Stimulated activated memory B cell treated with anti-CD40 and anti-IgM and Interleukin-4, amounts not matched to agents 10 μg/mL and 1 μg/mL and 100 μg/mL, for 72 hours (primary cell): ENCODE data around the gene ARHGAP27.
A peak's percentile ranks its signal among the peaks of the same experiment; 100 is the strongest.
"Not testable (repeated sequence)": the region's sequence is repeated elsewhere in the genome, so short reads cannot be mapped to it uniquely, and the experiment has no call there.

ENCODE experiments used
- ATAC-seq: fragments of 150-1000 bp; cut with Tn5 transposase; 2 replicates; pipeline ENCODE4 v1.10.0; 2021
- H3K27ac Mint-ChIP-seq: one replicate; pipeline ENCODE4 v1.8.0; 2022; ENCODE audit warnings: mild to moderate bottlenecking, mixed read lengths
- H3K27me3 Mint-ChIP-seq: one replicate; pipeline ENCODE4 v1.8.0; 2022; ENCODE audit warnings: mixed read lengths
- H3K36me3 Mint-ChIP-seq: one replicate; pipeline ENCODE4 v1.8.0; 2022; ENCODE audit warnings: mixed read lengths
- H3K4me1 Mint-ChIP-seq: one replicate; pipeline ENCODE4 v1.8.0; 2022; ENCODE audit warnings: mixed read lengths
- H3K4me3 Mint-ChIP-seq: one replicate; pipeline ENCODE4 v1.8.0; 2022; ENCODE audit warnings: mild to moderate bottlenecking, moderate library complexity, mixed read lengths
- H3K9me3 Mint-ChIP-seq: one replicate; pipeline ENCODE4 v1.8.0; 2022; ENCODE audit warnings: mixed read lengths

Gene ARHGAP27, protein sequence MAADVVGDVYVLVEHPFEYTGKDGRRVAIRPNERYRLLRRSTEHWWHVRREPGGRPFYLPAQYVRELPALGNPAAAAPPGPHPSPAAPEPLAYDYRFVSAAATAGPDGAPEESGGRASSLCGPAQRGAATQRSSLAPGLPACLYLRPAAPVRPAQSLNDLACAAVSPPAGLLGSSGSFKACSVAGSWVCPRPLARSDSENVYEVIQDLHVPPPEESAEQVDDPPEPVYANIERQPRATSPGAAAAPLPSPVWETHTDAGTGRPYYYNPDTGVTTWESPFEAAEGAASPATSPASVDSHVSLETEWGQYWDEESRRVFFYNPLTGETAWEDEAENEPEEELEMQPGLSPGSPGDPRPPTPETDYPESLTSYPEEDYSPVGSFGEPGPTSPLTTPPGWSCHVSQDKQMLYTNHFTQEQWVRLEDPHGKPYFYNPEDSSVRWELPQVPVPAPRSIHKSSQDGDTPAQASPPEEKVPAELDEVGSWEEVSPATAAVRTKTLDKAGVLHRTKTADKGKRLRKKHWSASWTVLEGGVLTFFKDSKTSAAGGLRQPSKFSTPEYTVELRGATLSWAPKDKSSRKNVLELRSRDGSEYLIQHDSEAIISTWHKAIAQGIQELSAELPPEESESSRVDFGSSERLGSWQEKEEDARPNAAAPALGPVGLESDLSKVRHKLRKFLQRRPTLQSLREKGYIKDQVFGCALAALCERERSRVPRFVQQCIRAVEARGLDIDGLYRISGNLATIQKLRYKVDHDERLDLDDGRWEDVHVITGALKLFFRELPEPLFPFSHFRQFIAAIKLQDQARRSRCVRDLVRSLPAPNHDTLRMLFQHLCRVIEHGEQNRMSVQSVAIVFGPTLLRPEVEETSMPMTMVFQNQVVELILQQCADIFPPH

DNA sequence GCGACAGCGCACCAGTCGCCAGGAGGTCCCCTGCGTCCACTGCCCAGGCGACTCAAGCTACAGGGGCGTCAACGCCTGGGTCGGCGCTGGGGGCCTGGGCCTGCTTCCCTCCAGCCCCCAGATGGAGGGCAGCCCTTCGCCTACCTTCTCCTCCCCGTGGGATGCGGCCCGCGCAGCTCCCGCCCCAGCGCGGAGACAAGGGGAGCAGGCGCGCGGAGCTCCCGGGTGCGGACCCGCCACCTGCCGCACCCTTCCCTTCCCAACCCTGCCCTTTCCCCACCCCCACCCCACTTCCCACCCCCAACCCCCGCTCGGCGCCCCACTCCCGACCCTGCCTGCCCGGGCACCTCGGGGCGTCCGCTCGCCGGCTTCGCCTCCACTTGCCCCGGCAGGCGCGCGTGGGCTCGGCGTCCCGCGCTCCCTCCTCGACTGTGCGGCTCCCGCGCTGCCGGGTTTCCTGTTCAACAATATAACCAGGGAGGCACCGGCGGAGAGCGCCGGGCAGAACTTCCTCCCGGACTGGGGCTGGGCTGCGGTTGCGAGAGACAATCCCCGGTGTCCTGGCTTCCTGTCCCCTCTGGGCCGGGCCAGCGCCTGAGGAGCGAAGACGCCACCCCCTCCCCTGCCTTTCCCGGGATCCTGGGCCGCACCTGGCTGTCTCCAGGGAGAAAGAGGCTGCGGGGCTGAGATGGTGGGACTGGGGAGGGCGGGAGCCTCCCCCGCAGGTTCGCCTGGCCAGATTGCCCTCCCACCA, at the start of gene ARHGAP27:
TSS of gene ARHGAP27 (minus strand) at position 466 of the 754 bp plus-strand sequence. CDS start 2,591 bp downstream, outside the sequence.
- Mint-ChIP-seq H3K9me3 (no peaks in the 10 kb centered on the region), H3K27me3 (no peaks in the 10 kb centered on the region), H3K36me3 (peaks cover 9% of the 10 kb centered on the region), H3K4me3 (peak within 1 kb of the TSS; percentile 84), H3K4me1 (peaks cover 41% of the 10 kb centered on the region), H3K27ac (peak within 1 kb of the TSS; percentile 76)
- ATAC-seq: no peak

DNA sequence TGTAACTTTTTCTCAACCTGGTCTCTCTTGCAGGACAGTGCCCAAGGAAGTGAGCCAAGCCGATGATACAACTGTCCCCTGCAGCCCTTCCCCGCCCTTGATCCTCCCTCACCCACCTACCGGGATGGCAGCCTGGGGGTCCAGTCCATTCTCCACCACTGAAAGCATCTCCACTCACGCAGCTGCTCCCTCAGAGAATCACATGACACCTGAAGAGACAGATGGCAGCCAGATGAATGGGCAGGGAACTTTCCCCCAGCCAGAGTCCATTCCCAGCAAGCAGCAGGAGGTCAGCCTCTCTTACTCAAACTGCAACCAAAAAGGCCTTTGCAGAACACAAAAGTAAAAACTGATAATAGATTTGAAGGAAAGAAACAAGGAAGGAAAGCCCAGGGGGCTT, 49.6 kb upstream of the ARHGAP27 start:
- H3K4me1 Mint-ChIP-seq: peaks cover 18% of the 10 kb centered on the region
- not testable (repeated sequence) for H3K27ac Mint-ChIP-seq, H3K36me3 Mint-ChIP-seq, ATAC-seq, H3K27me3 Mint-ChIP-seq, H3K9me3 Mint-ChIP-seq, H3K4me3 Mint-ChIP-seq

DNA sequence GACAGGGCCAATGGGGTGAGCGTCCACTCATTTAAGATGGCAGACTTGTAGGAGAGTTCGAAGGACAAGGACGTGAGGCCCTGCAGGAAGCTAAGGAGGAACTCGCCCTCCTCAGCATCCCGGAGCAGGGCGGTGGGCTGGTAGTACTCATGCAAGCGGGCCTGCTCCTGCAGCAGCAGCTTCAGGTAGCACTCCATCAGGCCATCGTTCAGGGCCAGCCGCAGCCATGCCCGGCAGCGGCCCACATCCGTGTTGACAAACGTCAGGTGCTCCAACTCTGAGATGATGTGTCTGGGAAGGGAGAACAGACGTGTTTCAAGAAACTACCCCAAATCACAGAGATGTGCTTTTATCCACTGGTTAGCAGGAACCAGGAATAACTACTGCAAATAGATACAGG, 42.8 kb upstream of the ARHGAP27 start:
- H3K27ac Mint-ChIP-seq, H3K4me1 Mint-ChIP-seq, H3K9me3 Mint-ChIP-seq, H3K27me3 Mint-ChIP-seq, ATAC-seq, H3K4me3 Mint-ChIP-seq: not testable (repeated sequence)
- H3K36me3 Mint-ChIP-seq: peaks cover 32% of the 10 kb centered on the region

DNA sequence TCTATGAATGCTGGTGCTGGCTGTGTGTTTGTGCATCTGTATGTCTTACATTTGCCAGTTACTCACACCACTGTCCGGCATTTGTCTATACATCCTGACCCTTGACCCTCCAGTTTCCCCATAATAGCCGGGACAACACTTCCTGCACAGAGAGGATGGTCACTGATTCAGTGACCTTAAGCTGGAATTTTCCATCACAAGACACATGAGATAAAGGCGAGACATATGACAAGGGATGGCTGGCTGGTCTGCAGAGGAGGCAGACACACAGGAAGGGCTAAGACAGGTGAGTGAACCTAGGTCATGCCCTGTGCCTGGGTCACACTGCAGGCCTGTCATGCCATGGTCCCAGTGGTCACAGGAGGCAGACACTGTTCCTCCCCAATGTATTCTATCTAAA, 39.6 kb upstream of the ARHGAP27 start:
- not testable (repeated sequence) for H3K9me3 Mint-ChIP-seq, H3K27ac Mint-ChIP-seq, H3K27me3 Mint-ChIP-seq, H3K4me3 Mint-ChIP-seq, H3K4me1 Mint-ChIP-seq, ATAC-seq
- peaks cover 25% of the 10 kb centered on the region for H3K36me3 Mint-ChIP-seq

DNA sequence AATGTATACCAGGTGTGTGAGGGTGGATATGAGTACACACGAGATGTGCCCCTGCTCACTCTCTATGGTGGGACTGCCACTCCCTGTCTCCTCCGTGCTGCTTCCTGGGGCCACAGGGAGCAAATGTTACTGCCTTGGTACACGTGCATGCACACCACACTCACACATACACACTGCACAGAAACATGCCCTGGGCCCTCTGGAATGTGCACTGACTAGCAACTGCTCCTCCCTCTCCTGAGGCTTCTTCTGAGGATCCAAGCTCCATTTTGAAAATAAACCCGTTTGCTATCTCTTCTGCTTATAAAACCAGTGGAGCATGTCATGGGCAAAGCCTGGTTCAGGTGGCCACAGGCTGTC, 36.5 kb upstream of the ARHGAP27 start:
- H3K27ac Mint-ChIP-seq, H3K27me3 Mint-ChIP-seq, ATAC-seq, H3K4me1 Mint-ChIP-seq, H3K9me3 Mint-ChIP-seq, H3K4me3 Mint-ChIP-seq: not testable (repeated sequence)
- H3K36me3 Mint-ChIP-seq: peaks cover 10% of the 10 kb centered on the region

DNA sequence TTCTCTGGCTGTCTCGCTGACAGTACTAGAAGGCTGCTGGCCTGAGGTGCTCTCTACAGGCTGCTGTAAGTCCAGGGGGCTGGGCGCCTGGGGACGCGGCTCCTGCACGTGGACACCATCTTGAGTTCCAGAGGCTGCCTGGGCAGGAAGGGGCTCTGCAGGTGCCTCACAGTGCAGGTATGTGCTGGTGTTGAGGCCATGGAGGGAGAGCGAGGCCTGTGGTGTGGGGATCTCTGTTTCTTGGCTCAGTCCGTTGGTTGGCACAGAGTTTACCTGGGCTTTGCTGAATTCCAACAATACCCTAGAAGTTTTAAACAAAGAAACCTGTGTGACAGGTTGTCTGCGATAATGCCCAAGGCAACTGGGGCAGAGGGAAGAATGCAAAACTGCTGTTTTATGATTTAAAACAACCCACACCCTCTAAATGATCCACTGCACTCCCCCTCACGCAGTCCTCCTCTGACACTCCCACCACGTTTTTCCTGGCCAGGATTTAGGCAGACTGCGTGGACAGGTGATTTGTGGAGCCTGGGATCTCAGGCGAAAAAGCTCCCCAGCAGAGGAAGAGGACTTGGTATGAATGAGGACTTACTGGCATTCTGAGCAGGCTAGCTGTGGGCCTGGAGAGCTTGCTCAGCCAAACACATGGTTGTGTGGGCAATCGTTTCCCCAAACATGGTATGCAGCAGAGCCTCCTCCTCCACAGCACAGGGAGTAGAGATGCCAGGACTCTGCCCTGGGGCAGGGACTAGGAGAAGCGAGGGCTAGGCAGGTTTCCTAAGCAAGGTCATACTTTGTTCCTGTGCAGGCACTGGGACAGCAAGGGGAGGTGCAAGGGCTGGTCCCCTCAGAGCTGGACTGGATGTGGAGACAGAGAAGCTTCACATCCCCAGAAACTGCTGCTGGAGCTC, 35.9 kb upstream of the ARHGAP27 start:
- H3K27me3 Mint-ChIP-seq, H3K4me1 Mint-ChIP-seq, ATAC-seq, H3K4me3 Mint-ChIP-seq, H3K27ac Mint-ChIP-seq, H3K9me3 Mint-ChIP-seq: not testable (repeated sequence)
- H3K36me3 Mint-ChIP-seq: peaks cover 10% of the 10 kb centered on the region

DNA sequence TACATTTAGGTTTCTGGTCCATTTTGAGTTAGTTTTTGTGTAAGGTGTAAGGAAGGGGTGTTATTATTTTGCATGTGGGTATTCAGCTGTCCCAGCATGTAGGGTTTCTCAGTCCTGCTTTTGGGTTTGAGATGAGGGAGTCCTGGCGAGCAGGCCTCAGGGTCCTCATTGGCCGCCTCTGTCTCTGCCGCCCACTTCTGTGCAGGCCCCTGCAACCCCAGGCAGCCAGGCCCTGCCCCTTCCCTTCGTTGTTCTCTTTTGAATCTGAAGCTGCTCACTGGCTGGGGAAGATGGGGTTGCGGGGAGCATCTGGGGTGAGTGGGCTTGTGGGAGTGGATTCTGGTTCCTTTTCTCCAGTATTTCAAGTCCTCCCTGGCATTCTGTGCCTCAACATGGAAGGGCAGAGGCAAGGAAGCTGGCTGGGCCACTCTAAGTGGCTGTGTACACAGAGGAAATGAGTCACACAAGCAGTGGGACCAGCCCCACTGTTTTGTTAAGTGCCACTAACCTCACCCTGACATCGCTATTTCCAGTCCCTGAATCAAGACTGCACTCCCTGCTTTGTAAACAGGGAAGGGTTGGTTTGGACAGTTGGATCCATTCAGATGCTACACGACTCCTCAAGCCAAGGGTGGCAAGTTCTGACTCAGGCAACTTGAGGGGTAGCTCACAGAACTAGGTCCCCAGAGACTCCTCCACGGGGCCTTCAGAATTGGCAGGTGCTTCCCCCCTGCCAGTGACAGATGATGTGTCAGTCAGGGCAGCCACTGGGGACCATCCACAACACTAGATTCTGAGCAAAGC, 29.1 kb upstream of the ARHGAP27 start:
- not testable (repeated sequence) for H3K4me3 Mint-ChIP-seq, H3K9me3 Mint-ChIP-seq, H3K27me3 Mint-ChIP-seq
- Mint-ChIP-seq H3K27ac (peak overlapping the region; percentile 61), H3K4me1 (peaks cover 12% of the 10 kb centered on the region), H3K36me3 (peaks cover 11% of the 10 kb centered on the region)
- ATAC-seq: peak; percentile 99

DNA sequence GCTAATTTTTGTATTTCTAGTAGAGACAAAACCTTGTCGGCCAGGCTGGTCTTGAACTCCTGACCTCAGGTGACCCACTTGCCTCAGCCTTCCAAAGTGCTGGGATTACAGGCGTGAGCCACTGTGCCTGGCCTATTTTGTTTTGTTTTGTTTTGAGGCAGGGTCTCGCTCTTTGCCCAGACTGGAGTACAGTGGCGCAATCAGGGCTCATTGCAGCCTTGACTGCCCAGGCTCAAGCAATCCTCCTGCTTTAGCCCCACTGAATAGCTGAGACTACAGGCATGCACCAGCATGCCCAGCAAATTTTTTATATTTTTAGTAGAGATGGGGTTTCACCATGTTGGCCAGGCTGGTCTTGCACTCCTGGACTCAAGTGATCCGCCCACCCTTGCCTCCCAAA, 27.8 kb upstream of the ARHGAP27 start:
- H3K4me3 Mint-ChIP-seq, H3K27ac Mint-ChIP-seq, H3K9me3 Mint-ChIP-seq, ATAC-seq, H3K27me3 Mint-ChIP-seq: not testable (repeated sequence)
- Mint-ChIP-seq H3K4me1 (peaks cover 12% of the 10 kb centered on the region), H3K36me3 (peaks cover 19% of the 10 kb centered on the region)

DNA sequence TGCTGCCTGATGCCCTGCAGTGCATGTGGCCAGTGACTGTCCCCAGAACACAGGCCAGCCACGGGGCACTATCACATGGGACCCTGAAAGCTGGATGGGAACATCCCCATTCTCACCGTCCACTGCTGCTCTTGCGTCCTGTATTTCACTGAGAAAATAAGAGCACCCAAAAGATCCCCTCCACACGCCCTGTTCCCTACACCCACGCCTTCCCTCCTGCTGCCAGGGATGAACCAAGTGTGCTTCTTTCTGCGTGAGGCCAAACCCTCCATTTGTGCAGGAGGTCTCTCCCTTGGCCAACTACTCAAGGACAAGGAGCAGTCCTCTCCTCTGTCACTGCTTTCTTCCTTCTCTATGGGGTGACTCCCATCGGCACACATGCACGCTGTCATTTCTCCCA, 21.7 kb upstream of the ARHGAP27 start:
- H3K4me3 Mint-ChIP-seq, H3K9me3 Mint-ChIP-seq, ATAC-seq, H3K27me3 Mint-ChIP-seq, H3K27ac Mint-ChIP-seq: not testable (repeated sequence)
- peaks cover 24% of the 10 kb centered on the region for H3K4me1 Mint-ChIP-seq
- H3K36me3 Mint-ChIP-seq: peaks cover 47% of the 10 kb centered on the region

DNA sequence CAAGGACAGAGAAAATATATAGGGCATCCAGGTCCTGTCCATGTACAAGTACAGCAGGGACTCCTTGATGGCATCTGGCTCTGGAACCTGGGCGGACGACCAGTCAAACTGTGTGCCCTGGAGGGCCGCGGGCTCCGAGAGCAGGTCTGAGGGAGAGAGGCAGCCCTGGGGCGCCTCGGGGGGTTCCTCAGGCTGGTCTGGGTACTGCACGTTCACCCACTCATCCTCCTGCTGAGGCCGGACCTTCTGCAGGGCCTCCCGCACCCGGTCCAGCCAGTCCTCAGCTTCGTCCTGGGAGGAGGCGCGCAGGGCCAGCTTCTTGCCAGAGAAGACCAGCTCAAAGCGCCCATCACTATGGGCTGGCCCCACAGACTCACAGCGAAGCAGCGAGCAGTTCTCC, 21.1 kb upstream of the ARHGAP27 start:
- not testable (repeated sequence) for H3K9me3 Mint-ChIP-seq, H3K27ac Mint-ChIP-seq, H3K27me3 Mint-ChIP-seq, H3K4me3 Mint-ChIP-seq, ATAC-seq
- Mint-ChIP-seq H3K36me3 (peaks cover 47% of the 10 kb centered on the region), H3K4me1 (peaks cover 24% of the 10 kb centered on the region)

DNA sequence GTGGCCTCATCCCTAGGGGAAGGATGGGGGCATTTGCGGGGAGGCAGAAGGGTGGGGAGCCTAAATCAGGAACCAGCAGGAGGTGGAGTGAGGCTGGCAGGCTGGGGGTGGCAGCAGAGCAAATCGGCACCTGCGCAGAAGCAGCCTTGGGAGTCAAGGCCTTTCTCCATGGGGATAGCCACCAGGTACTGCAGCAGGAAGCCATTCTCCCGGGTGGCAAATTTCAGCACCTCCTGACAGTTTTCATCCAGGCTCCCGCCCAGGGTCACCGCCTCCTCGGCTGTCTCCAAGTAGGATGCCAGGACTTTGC, 20.5 kb upstream of the ARHGAP27 start:
- peaks cover 47% of the 10 kb centered on the region for H3K36me3 Mint-ChIP-seq
- H3K9me3 Mint-ChIP-seq, ATAC-seq, H3K27me3 Mint-ChIP-seq, H3K27ac Mint-ChIP-seq, H3K4me3 Mint-ChIP-seq: not testable (repeated sequence)
- peaks cover 24% of the 10 kb centered on the region for H3K4me1 Mint-ChIP-seq

DNA sequence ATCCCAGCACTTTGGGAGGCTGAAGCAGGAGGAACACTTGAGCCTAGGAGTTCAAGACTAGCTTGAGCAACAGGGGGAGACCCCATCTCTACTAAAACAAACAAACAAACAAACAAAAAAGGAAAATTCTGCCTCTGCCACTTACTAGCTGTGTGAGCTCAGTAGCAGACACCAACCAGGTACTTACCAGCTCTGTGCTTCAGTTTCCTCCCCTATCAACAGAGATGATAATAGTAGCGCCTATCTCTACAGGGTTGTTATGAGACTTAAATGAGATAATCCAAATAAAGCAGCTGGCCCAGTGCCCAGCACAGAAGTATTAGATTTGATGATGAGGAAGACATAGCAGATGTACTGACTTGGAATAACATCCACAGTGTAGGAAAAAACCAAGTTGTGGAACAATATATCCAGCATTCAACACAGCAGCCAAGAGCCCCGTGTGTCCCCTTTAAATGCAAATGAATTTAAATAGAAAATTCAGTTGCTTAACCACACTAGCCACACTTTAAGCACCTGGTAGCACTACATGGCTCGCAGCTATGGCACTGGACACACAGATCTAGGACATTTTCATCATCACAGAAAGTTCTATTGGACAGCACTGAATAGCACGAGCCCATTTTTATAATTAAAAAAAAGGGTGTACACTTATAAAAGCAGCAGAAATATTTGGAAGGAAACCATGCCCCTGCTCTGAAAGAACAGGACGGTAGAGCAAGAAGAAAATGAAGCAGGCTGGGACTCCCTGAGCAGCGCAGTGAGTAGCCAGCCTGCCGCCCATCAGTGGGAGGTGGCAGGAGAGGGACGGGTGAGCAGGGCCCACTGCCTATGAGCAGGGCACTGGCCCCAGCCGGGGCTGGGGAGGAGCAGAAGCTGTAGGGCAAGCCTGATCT, 19.9 kb upstream of the ARHGAP27 start:
- peak; percentile 66 for ATAC-seq
- not testable (repeated sequence) for H3K27ac Mint-ChIP-seq, H3K27me3 Mint-ChIP-seq, H3K9me3 Mint-ChIP-seq
- H3K4me1 Mint-ChIP-seq: peaks cover 24% of the 10 kb centered on the region
- peaks cover 47% of the 10 kb centered on the region for H3K36me3 Mint-ChIP-seq
- H3K4me3 Mint-ChIP-seq: peak overlapping the region; percentile 14

DNA sequence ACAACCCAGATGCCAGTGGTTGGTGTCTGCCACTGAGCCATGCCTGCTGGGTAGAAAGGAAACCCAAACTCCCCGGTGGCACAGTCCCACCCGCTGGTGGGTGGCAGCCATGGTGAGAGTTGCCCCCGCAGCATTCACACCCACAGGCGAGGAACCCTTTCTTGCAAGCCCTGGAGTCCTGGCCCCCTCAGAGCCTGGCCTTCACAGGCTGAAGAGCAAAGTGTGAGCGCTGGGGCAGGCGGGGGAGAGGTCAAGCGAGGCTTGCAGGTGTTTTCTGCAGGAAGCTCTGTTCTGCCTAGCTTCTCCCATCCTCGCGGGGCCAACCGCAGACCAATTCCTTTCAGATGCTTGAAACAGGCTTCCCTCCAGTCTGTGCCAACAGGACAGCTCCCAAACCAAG, 19.0 kb upstream of the ARHGAP27 start:
- Mint-ChIP-seq H3K36me3 (peaks cover 46% of the 10 kb centered on the region), H3K4me1 (peaks cover 24% of the 10 kb centered on the region)
- not testable (repeated sequence) for H3K9me3 Mint-ChIP-seq, H3K27ac Mint-ChIP-seq, H3K4me3 Mint-ChIP-seq, H3K27me3 Mint-ChIP-seq
- peak; percentile 58 for ATAC-seq
